Adipose tissue (tissue), 3 donors: ENCODE results near the gene FEZF2. TPM values are rescaled to one million over a fixed set of nuclear protein-coding genes. Genes with fewer than 3 reads are reported as not detected.

Source experiments
- H3K27ac ChIP-seq: one replicate; pipeline ENCODE4 v1.5.1; 2013; ENCODE audit warnings: low read depth, low read length
- WGBS, 3 donors: extraction: QIAGEN DNeasy Blood & Tissue Kit; methylation state at CpG; one replicate each; pipeline ENCODE4 v1.1.7; 2013; 5-methylcytosine and 5-hydroxymethylcytosine counted together
- polyA plus RNA-seq, 3 donors: library from polyadenylated mRNA; stranded (reverse); fragments of 200-250 nt; gene quantifications; one replicate each; pipeline ENCODE4 v1.2.3, GENCODE V29; 2013
- donor health status: healthy with polysubstance abuse.
- donor health status: Bipolar disorder and iron deficiency.
- donor health status: healthy.

Gene FEZF2
- polyA plus RNA-seq, 3 donors: not detected

GRCh38 chr3:62359531-62359930, 13.8 kb downstream of the FEZF2 start:
- no peak overlapping the region for H3K27ac ChIP-seq
- WGBS, 3 donors: 78 to 83% (median 80%) methylated on average over 4 of the region's 4 CpGs

- H3K27ac ChIP-seq: no peak overlapping the region
These were observed 17.0 kb downstream of the FEZF2 start for GRCh38 chr3:62356356-62356755.

GRCh38 chr3:62355703-62356102, 17.6 kb downstream of the FEZF2 start:
- H3K27ac ChIP-seq: no peak overlapping the region
- 58 to 69% (median 66%) methylated on average over 3 of the region's 3 CpGs for WGBS, 3 donors

- WGBS, 3 donors: 70 to 79% (median 78%) methylated on average over 2 of the region's 2 CpGs
- no peak overlapping the region for H3K27ac ChIP-seq
These were observed 29.6 kb downstream of the FEZF2 start for GRCh38 chr3:62343755-62344154.

- H3K27ac ChIP-seq: no peak overlapping the region
- WGBS, 3 donors: 93 to 97% (median 97%) methylated on average over 3 of the region's 3 CpGs
These were observed 38.2 kb downstream of the FEZF2 start for GRCh38 chr3:62335196-62335595.

- WGBS, 3 donors: 52 to 57% (median 52%) methylated on average over 2 of the region's 2 CpGs
These were observed 40.5 kb downstream of the FEZF2 start for GRCh38 chr3:62332835-62333244.

GRCh38 chr3:62332017-62332416, 41.3 kb downstream of the FEZF2 start:
- no peak overlapping the region for H3K27ac ChIP-seq
- WGBS, 3 donors: 80 to 83% (median 83%) methylated on average over 1 of the region's 1 CpG

More at GRCh38 chr3:62332835-62333244, 40.5 kb downstream of the FEZF2 start:
- no peak overlapping the region for H3K27ac ChIP-seq

GRCh38 chr3:62329971-62330370, 43.4 kb downstream of the FEZF2 start:
- 82 to 91% (median 91%) methylated on average over 5 of the region's 5 CpGs for WGBS, 3 donors

GRCh38 chr3:62325896-62326295, 47.5 kb downstream of the FEZF2 start:
- WGBS, 3 donors: 79 to 93% (median 92%) methylated on average over 7 to 8 of the region's 8 CpGs

More at GRCh38 chr3:62329971-62330370, 43.4 kb downstream of the FEZF2 start:
- no peak overlapping the region for H3K27ac ChIP-seq

GRCh38 chr3:62323241-62323640, 50.1 kb downstream of the FEZF2 start:
- WGBS, 3 donors: 94 to 97% (median 95%) methylated on average over 1 of the region's 1 CpG
- H3K27ac ChIP-seq: no peak overlapping the region

More at GRCh38 chr3:62325896-62326295, 47.5 kb downstream of the FEZF2 start:
- no peak overlapping the region for H3K27ac ChIP-seq
